ENCODE results near the gene MDN1.

The MDN1 gene

DNA sequence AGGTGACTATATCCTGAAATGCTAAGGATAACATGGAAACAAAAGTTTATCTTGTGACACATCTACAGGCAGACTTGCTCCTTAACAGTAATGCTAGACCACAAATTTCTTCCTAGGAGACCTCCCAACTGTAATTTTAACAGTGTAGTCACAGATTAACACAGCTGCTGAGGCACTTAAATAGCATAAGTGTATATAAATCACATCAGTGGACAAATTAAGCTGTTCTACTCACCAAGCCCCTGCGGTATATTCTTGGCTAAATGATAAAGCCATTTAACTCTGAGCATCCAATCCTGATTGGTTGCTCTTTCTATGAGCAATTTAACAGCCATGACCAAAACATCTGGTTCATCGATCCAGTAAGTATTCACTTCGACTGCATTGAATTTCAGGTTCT is 107.8 kb downstream of the MDN1 start:
- Histone ChIP-seq H3K4me1 (ENCODE audit: insufficient read depth, poor library complexity, severe bottlenecking) (peaks cover 7% of the 10 kb centered on the region), H3K27me3 (ENCODE audit: insufficient read depth, poor library complexity, severe bottlenecking) (no peaks in the 10 kb centered on the region), H3K36me3 (ENCODE audit: low read depth) (peaks cover 95% of the 10 kb centered on the region), H3K9me3 (ENCODE audit: severe bottlenecking) (no peaks in the 10 kb centered on the region), H3K4me3 (ENCODE audit: severe bottlenecking) (no peak overlapping the region), H3K27ac (ENCODE audit: poor library complexity, severe bottlenecking) (no peak overlapping the region)
- DNase-seq (ENCODE audit: low spot score) (no peak), ATAC-seq (ENCODE audit: low read depth) (no peak)
- TF ChIP-seq, protein P1, sequence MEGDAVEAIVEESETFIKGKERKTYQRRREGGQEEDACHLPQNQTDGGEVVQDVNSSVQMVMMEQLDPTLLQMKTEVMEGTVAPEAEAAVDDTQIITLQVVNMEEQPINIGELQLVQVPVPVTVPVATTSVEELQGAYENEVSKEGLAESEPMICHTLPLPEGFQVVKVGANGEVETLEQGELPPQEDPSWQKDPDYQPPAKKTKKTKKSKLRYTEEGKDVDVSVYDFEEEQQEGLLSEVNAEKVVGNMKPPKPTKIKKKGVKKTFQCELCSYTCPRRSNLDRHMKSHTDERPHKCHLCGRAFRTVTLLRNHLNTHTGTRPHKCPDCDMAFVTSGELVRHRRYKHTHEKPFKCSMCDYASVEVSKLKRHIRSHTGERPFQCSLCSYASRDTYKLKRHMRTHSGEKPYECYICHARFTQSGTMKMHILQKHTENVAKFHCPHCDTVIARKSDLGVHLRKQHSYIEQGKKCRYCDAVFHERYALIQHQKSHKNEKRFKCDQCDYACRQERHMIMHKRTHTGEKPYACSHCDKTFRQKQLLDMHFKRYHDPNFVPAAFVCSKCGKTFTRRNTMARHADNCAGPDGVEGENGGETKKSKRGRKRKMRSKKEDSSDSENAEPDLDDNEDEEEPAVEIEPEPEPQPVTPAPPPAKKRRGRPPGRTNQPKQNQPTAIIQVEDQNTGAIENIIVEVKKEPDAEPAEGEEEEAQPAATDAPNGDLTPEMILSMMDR (IDR thresholded peaks at IDR 0.05; ENCODE audit: poor library complexity, severe bottlenecking) = no peak

GRCh38 chr6:89708316-89708715 is 111.3 kb downstream of the MDN1 start:
- Histone ChIP-seq H3K4me1 (ENCODE audit: insufficient read depth, poor library complexity, severe bottlenecking) (peaks cover 7% of the 10 kb centered on the region), H3K27me3 (ENCODE audit: insufficient read depth, poor library complexity, severe bottlenecking) (no peaks in the 10 kb centered on the region), H3K36me3 (ENCODE audit: low read depth) (peaks cover 96% of the 10 kb centered on the region), H3K27ac (ENCODE audit: poor library complexity, severe bottlenecking) (no peak overlapping the region), H3K9me3 (ENCODE audit: severe bottlenecking) (no peaks in the 10 kb centered on the region), H3K4me3 (ENCODE audit: severe bottlenecking) (no peak overlapping the region)
- DNase-seq (ENCODE audit: low spot score) (no peak), ATAC-seq (ENCODE audit: low read depth) (no peak)
- TF ChIP-seq, protein P1 (IDR thresholded peaks at IDR 0.05; ENCODE audit: poor library complexity, severe bottlenecking) = no peak

GRCh38 chr6:89707766-89708165 is 111.8 kb downstream of the MDN1 start:
- H3K27ac ChIP-seq (ENCODE audit: poor library complexity, severe bottlenecking) = no peak overlapping the region
- no peak for DNase-seq (ENCODE audit: low spot score)
- TF ChIP-seq, protein P1 (IDR thresholded peaks at IDR 0.05; ENCODE audit: poor library complexity, severe bottlenecking) = no peak
- H3K9me3 ChIP-seq (ENCODE audit: severe bottlenecking) = no peaks in the 10 kb centered on the region
- H3K4me3 ChIP-seq (ENCODE audit: severe bottlenecking) = no peak overlapping the region
- H3K4me1 ChIP-seq (ENCODE audit: insufficient read depth, poor library complexity, severe bottlenecking) = peaks cover 7% of the 10 kb centered on the region
- peaks cover 94% of the 10 kb centered on the region for H3K36me3 ChIP-seq (ENCODE audit: low read depth)
- no peaks in the 10 kb centered on the region for H3K27me3 ChIP-seq (ENCODE audit: insufficient read depth, poor library complexity, severe bottlenecking)
- ATAC-seq (ENCODE audit: low read depth) = no peak; the same call in 2 of the 3 replicates

DNA sequence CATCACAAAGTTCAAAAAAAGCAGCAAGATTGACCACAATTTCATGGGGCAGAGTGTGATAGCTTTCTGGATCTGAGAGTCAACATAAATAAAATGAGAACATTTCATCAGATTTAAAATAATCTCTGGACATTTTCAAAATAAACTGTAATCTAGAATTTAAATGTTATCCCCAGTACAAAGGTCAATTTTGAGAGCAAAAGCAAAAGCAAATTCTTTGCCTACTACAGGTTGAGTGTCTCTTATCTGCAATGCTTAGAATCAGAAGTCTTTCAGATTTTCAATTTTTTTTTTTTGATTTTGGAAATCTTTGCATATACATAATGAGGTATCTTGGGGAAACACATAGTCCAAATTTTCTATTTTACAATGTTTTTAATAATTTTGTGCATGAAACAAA is 113.5 kb downstream of the MDN1 start:
- Histone ChIP-seq H3K36me3 (ENCODE audit: low read depth) (peaks cover 90% of the 10 kb centered on the region), H3K9me3 (ENCODE audit: severe bottlenecking) (no peaks in the 10 kb centered on the region), H3K27me3 (ENCODE audit: insufficient read depth, poor library complexity, severe bottlenecking) (no peaks in the 10 kb centered on the region), H3K4me3 (ENCODE audit: severe bottlenecking) (no peak overlapping the region), H3K27ac (ENCODE audit: poor library complexity, severe bottlenecking) (no peak overlapping the region), H3K4me1 (ENCODE audit: insufficient read depth, poor library complexity, severe bottlenecking) (peaks cover 7% of the 10 kb centered on the region)
- TF ChIP-seq, protein P1 (IDR thresholded peaks at IDR 0.05; ENCODE audit: poor library complexity, severe bottlenecking) = no peak
- ATAC-seq (ENCODE audit: low read depth) (no peak), DNase-seq (ENCODE audit: low spot score) (no peak)

GRCh38 chr6:89703292-89703691 is 116.3 kb downstream of the MDN1 start:
- ATAC-seq (ENCODE audit: low read depth) (no peak), DNase-seq (ENCODE audit: low spot score) (no peak)
- H3K9me3 ChIP-seq (ENCODE audit: severe bottlenecking) = no peaks in the 10 kb centered on the region
- no peak overlapping the region for H3K4me3 ChIP-seq (ENCODE audit: severe bottlenecking)
- peaks cover 7% of the 10 kb centered on the region for H3K4me1 ChIP-seq (ENCODE audit: insufficient read depth, poor library complexity, severe bottlenecking)
- TF ChIP-seq, protein P1 (IDR thresholded peaks at IDR 0.05; ENCODE audit: poor library complexity, severe bottlenecking) = no peak
- H3K27me3 ChIP-seq (ENCODE audit: insufficient read depth, poor library complexity, severe bottlenecking) = no peaks in the 10 kb centered on the region
- H3K27ac ChIP-seq (ENCODE audit: poor library complexity, severe bottlenecking) = no peak overlapping the region
- H3K36me3 ChIP-seq (ENCODE audit: low read depth) = peaks cover 92% of the 10 kb centered on the region
